Measurements from ENCODE around the gene VPS26C.
"Not testable (repeated sequence)": the region's sequence is repeated elsewhere in the genome, so short reads cannot be mapped to it uniquely, and the experiment has no call there.

VPS26C gene

GRCh38 chr21:37227071-37228002 lies 39.8 kb downstream of the VPS26C start:
- no peak for DNase-seq

GRCh38 chr21:37226041-37226920 lies 40.9 kb downstream of the VPS26C start:
- DNase-seq, result no peak

GRCh38 chr21:37224861-37225839 lies 42.0 kb downstream of the VPS26C start:
- no peak for DNase-seq

- no peak for DNase-seq
These were observed 43.3 kb downstream of the VPS26C start for GRCh38 chr21:37223804-37224345.

- DNase-seq, result not testable (repeated sequence)
These were observed 44.9 kb downstream of the VPS26C start for GRCh38 chr21:37222248-37222647.

- DNase-seq, result peak; percentile 87
These were observed 46.0 kb downstream of the VPS26C start for GRCh38 chr21:37220981-37221664.

GRCh38 chr21:37220433-37220980 lies 46.6 kb downstream of the VPS26C start:
- no peak for DNase-seq

GRCh38 chr21:37219761-37220432 lies 47.2 kb downstream of the VPS26C start:
- DNase-seq, result no peak

- DNase-seq, result no peak
These were observed 52.2 kb downstream of the VPS26C start for GRCh38 chr21:37214952-37215351.

- DNase-seq, result no peak
These were observed 56.3 kb downstream of the VPS26C start for GRCh38 chr21:37210799-37211198.

GRCh38 chr21:37210130-37210529 lies 57.0 kb downstream of the VPS26C start:
- DNase-seq, result no peak

GRCh38 chr21:37208741-37209225 lies 58.4 kb downstream of the VPS26C start:
- DNase-seq, result no peak

- no peak for DNase-seq
These were observed 58.9 kb downstream of the VPS26C start for GRCh38 chr21:37208056-37208721.

GRCh38 chr21:37207441-37208009 lies 59.6 kb downstream of the VPS26C start:
- DNase-seq, result no peak

- no peak for DNase-seq
These were observed 60.6 kb downstream of the VPS26C start for GRCh38 chr21:37206496-37206895.

GRCh38 chr21:37204580-37204979 lies 62.6 kb downstream of the VPS26C start:
- DNase-seq, result no peak

- DNase-seq, result no peak
These were observed 64.7 kb downstream of the VPS26C start for GRCh38 chr21:37202221-37203110.

All from activated CD4-positive, alpha-beta T cell treated with anti-CD3 and anti-CD28 coated beads for 1 hour (primary cell).